ENCODE data around the gene KCTD12.

- TF ChIP-seq, protein P1, sequence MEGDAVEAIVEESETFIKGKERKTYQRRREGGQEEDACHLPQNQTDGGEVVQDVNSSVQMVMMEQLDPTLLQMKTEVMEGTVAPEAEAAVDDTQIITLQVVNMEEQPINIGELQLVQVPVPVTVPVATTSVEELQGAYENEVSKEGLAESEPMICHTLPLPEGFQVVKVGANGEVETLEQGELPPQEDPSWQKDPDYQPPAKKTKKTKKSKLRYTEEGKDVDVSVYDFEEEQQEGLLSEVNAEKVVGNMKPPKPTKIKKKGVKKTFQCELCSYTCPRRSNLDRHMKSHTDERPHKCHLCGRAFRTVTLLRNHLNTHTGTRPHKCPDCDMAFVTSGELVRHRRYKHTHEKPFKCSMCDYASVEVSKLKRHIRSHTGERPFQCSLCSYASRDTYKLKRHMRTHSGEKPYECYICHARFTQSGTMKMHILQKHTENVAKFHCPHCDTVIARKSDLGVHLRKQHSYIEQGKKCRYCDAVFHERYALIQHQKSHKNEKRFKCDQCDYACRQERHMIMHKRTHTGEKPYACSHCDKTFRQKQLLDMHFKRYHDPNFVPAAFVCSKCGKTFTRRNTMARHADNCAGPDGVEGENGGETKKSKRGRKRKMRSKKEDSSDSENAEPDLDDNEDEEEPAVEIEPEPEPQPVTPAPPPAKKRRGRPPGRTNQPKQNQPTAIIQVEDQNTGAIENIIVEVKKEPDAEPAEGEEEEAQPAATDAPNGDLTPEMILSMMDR (IDR thresholded peaks at IDR 0.05; ENCODE audit: low read length), result no peak
- no peak for TF ChIP-seq EZH2 (IDR thresholded peaks at IDR 0.05; ENCODE audit: borderline replicate concordance, low read length)
These were observed 2.2 kb upstream of the KCTD12 start for GRCh38 chr13:76888421-76888820.

All from OCI-LY1 (cell line).